ENCODE data around the gene TGFBI. TPM values are rescaled to one million over a fixed set of nuclear protein-coding genes. Genes with fewer than 3 reads are reported as not detected.

The TGFBI gene
- total RNA-seq, 1 donor from 2014 or later: 620 TPM

- Mint-ChIP-seq H3K27me3 (ENCODE audit: low read depth) (no peaks in the 10 kb centered on the region), H3K27ac (ENCODE audit: unreplicated experiment) (no peak overlapping the region), H3K4me1 (ENCODE audit: low read depth) (peaks cover 65% of the 10 kb centered on the region), H3K9me3 (ENCODE audit: low read depth) (peaks cover 5% of the 10 kb centered on the region), H3K4me3 (ENCODE audit: unreplicated experiment) (no peak overlapping the region), H3K36me3 (ENCODE audit: low read depth) (peaks cover 32% of the 10 kb centered on the region)
- TF ChIP-seq, protein P1, sequence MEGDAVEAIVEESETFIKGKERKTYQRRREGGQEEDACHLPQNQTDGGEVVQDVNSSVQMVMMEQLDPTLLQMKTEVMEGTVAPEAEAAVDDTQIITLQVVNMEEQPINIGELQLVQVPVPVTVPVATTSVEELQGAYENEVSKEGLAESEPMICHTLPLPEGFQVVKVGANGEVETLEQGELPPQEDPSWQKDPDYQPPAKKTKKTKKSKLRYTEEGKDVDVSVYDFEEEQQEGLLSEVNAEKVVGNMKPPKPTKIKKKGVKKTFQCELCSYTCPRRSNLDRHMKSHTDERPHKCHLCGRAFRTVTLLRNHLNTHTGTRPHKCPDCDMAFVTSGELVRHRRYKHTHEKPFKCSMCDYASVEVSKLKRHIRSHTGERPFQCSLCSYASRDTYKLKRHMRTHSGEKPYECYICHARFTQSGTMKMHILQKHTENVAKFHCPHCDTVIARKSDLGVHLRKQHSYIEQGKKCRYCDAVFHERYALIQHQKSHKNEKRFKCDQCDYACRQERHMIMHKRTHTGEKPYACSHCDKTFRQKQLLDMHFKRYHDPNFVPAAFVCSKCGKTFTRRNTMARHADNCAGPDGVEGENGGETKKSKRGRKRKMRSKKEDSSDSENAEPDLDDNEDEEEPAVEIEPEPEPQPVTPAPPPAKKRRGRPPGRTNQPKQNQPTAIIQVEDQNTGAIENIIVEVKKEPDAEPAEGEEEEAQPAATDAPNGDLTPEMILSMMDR (IDR thresholded peaks at IDR 0.05): no peak
- DNase-seq (ENCODE audit: low spot score): no peak
Measured at GRCh38 chr5:136034984-136035383, 6.2 kb downstream of the TGFBI start.

DNA sequence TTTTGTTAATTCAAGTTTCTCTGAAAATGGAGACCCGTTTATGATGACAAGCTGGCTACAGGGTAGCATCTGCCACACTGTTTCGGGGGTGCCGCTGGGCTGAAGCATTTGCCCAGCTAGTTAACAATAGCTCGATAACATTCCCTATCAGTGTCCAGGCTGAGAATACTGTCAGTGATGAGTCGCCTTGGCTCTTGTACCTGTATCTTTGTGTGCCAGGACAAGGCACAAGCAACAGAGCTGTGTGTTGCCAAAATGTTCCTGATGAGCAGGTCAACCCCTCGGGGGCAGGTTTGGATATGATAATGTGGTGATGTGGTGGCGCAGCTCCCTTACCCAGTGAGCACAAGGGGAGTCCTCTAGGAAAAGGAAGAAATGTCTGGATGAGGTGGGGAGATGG, 7.0 kb downstream of the TGFBI start:
- Mint-ChIP-seq H3K27me3 (ENCODE audit: low read depth) (no peaks in the 10 kb centered on the region), H3K9me3 (ENCODE audit: low read depth) (peaks cover 5% of the 10 kb centered on the region), H3K36me3 (ENCODE audit: low read depth) (peaks cover 34% of the 10 kb centered on the region), H3K27ac (ENCODE audit: unreplicated experiment) (peak overlapping the region; percentile 43), H3K4me1 (ENCODE audit: low read depth) (peaks cover 59% of the 10 kb centered on the region), H3K4me3 (ENCODE audit: unreplicated experiment) (no peak overlapping the region)
- TF ChIP-seq, protein P1 (IDR thresholded peaks at IDR 0.05): no peak
- DNase-seq (ENCODE audit: low spot score): no peak

- Mint-ChIP-seq H3K27ac (ENCODE audit: unreplicated experiment) (peak overlapping the region; percentile 78), H3K4me3 (ENCODE audit: unreplicated experiment) (no peak overlapping the region), H3K36me3 (ENCODE audit: low read depth) (peaks cover 36% of the 10 kb centered on the region), H3K4me1 (ENCODE audit: low read depth) (peaks cover 59% of the 10 kb centered on the region), H3K9me3 (ENCODE audit: low read depth) (peaks cover 5% of the 10 kb centered on the region), H3K27me3 (ENCODE audit: low read depth) (no peaks in the 10 kb centered on the region)
- DNase-seq (ENCODE audit: low spot score): no peak
- TF ChIP-seq, protein P1 (IDR thresholded peaks at IDR 0.05): no peak
Measured at GRCh38 chr5:136036293-136036911, 7.6 kb downstream of the TGFBI start.

GRCh38 chr5:136037001-136037705, 8.4 kb downstream of the TGFBI start:
- peaks cover 5% of the 10 kb centered on the region for H3K9me3 Mint-ChIP-seq (ENCODE audit: low read depth)
- no peak overlapping the region for H3K4me3 Mint-ChIP-seq (ENCODE audit: unreplicated experiment)
- peaks cover 58% of the 10 kb centered on the region for H3K4me1 Mint-ChIP-seq (ENCODE audit: low read depth)
- H3K27me3 Mint-ChIP-seq (ENCODE audit: low read depth): no peaks in the 10 kb centered on the region
- peak overlapping the region; percentile 78 for H3K27ac Mint-ChIP-seq (ENCODE audit: unreplicated experiment)
- H3K36me3 Mint-ChIP-seq (ENCODE audit: low read depth): peaks cover 36% of the 10 kb centered on the region
- DNase-seq (ENCODE audit: low spot score): no peak
- TF ChIP-seq, protein P1 (IDR thresholded peaks at IDR 0.05): no peak

DNA sequence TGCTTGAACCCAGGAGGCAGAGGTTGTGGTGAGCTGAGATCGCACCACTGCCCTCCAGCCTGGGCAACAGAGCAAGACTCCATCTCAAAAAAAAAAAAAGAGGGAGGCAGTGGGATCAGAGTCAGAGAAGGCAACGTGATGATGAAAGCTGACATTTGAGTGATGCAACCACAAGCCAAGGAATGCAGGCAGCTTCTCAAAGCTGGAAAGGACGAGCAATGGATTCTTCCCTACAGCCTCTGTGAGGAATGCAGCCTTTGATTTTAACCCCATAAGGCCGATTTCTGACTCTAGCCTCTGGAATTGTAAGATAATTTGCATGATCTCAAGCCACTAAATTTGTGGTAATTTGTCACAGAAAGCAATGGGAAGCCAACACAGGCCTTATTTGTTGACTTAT, 9.8 kb downstream of the TGFBI start:
- no peak for DNase-seq (ENCODE audit: low spot score)
- H3K27me3 Mint-ChIP-seq (ENCODE audit: low read depth): no peaks in the 10 kb centered on the region
- H3K4me1 Mint-ChIP-seq (ENCODE audit: low read depth): peaks cover 56% of the 10 kb centered on the region
- no peak overlapping the region for H3K4me3 Mint-ChIP-seq (ENCODE audit: unreplicated experiment)
- H3K36me3 Mint-ChIP-seq (ENCODE audit: low read depth): peaks cover 33% of the 10 kb centered on the region
- H3K9me3 Mint-ChIP-seq (ENCODE audit: low read depth): peaks cover 5% of the 10 kb centered on the region
- H3K27ac Mint-ChIP-seq (ENCODE audit: unreplicated experiment): no peak overlapping the region
- TF ChIP-seq, protein P1 (IDR thresholded peaks at IDR 0.05): no peak

Data from chondrocyte (in vitro differentiated cells).